ENCODE data around the gene CYB5R3. TPM values are rescaled to one million over a fixed set of nuclear protein-coding genes. Genes with fewer than 3 reads are reported as not detected.

CYB5R3 gene
- polyA plus RNA-seq (2013, experiment 1 of 2): 96.2 TPM
- polyA plus RNA-seq (2013, experiment 2 of 2): 99.0 TPM

GRCh38 chr22:42649246-42650099, at the start of gene CYB5R3:
TSS of gene CYB5R3 (minus strand) at chr22:42649392. CDS start at chr22:42649315, 77 bp downstream.
- peak within 1 kb of the TSS; percentile 17 for H2AK5ac ChIP-seq (ENCODE audit: low read length)
- H2BK5ac ChIP-seq (ENCODE audit: low read length): no peak within 1 kb of the TSS
- peaks cover 22% of the 10 kb centered on the region for H3K79me2 ChIP-seq (ENCODE audit: control insufficient read depth, insufficient read depth, low read length)
- no peak within 1 kb of the TSS for H2BK15ac ChIP-seq (replicated peaks; ENCODE audit: low read depth)
- peak within 1 kb of the TSS; percentile 36 for H3K27ac ChIP-seq (ENCODE audit: low read depth, low read length)
- peak within 1 kb of the TSS; percentile 67 for H3K4me2 ChIP-seq (ENCODE audit: low read length)
- peaks cover 14% of the 10 kb centered on the region for H3K79me1 ChIP-seq (ENCODE audit: low read length)
- no peaks in the 10 kb centered on the region for H3K27me3 ChIP-seq (ENCODE audit: insufficient read depth, low read length, poor library complexity)
- H3K56ac ChIP-seq (ENCODE audit: low read length): peak within 1 kb of the TSS; percentile 94
- H3K36me3 ChIP-seq (ENCODE audit: control insufficient read depth, insufficient read depth, low read length): no peaks in the 10 kb centered on the region
- H3K4me3 ChIP-seq (ENCODE audit: low read length): peak within 1 kb of the TSS; percentile 64
- H3K9ac ChIP-seq (ENCODE audit: low read length): peak within 1 kb of the TSS; percentile 77
- no CpG with 5 or more reads among the region's 81 CpGs for WGBS (ENCODE audit: extremely low coverage, insufficient coverage, low lambda C conversion rate)
- H3K23ac ChIP-seq (ENCODE audit: low read length): peak within 1 kb of the TSS; percentile 74
- H2BK120ac ChIP-seq (ENCODE audit: low read depth, low read length): no peak within 1 kb of the TSS
- no peak within 1 kb of the TSS for H4K5ac ChIP-seq (ENCODE audit: low read length)
- H3K4ac ChIP-seq (ENCODE audit: low read depth, low read length): peak within 1 kb of the TSS; percentile 39
- peak; percentile 93 for DNase-seq
- H3K18ac ChIP-seq (ENCODE audit: low read length): peak within 1 kb of the TSS; percentile 3
- peak within 1 kb of the TSS; percentile 68 for H4K8ac ChIP-seq (ENCODE audit: low read depth, low read length)
- H3K4me1 ChIP-seq (ENCODE audit: control insufficient read depth, low read depth, low read length): peaks cover 6% of the 10 kb centered on the region

DNA sequence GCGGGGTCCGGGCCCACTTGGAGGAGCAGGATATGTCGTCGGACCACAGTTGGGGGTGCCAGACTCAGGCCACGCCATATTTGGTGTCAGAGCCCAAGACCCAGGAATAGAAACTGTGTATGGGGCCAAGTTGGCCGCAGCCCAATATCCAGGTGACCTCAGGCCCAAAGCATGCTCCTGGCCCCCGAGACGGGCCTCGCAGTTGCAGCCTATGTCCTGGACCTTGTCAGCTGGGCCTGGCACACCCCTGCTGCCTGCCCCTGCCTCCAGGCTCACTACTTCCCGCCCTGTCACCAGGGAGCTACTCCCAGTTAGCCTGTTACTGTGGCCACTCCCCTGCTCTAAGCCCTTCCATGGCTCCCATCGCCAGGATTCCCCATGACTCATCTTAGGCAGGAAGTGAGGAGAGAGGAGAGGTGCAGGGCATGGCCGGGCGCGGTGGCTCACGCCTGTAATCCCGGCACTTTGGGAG, 48.4 kb upstream of the CYB5R3 start:
- peak; percentile 79 for DNase-seq
- Histone ChIP-seq H3K18ac (ENCODE audit: low read length) (no peak overlapping the region), H2BK5ac (ENCODE audit: low read length) (no peak overlapping the region), H3K27ac (ENCODE audit: low read depth, low read length) (no peak overlapping the region), H3K23ac (ENCODE audit: low read length) (no peak overlapping the region), H3K79me2 (ENCODE audit: control insufficient read depth, insufficient read depth, low read length) (no peaks in the 10 kb centered on the region), H4K8ac (ENCODE audit: low read depth, low read length) (no peak overlapping the region), H3K36me3 (ENCODE audit: control insufficient read depth, insufficient read depth, low read length) (no peaks in the 10 kb centered on the region), H2BK120ac (ENCODE audit: low read depth, low read length) (no peak overlapping the region), H3K4me2 (ENCODE audit: low read length) (no peak overlapping the region), H3K9ac (ENCODE audit: low read length) (no peak overlapping the region), H3K56ac (ENCODE audit: low read length) (no peak overlapping the region), H2AK5ac (ENCODE audit: low read length) (peak overlapping the region; percentile 65), H3K4me3 (ENCODE audit: low read length) (no peak overlapping the region), H3K79me1 (ENCODE audit: low read length) (no peaks in the 10 kb centered on the region), H2BK15ac (replicated peaks; ENCODE audit: low read depth) (no peak overlapping the region), H3K4ac (ENCODE audit: low read depth, low read length) (no peak overlapping the region), H3K27me3 (ENCODE audit: insufficient read depth, low read length, poor library complexity) (no peaks in the 10 kb centered on the region), H4K5ac (ENCODE audit: low read length) (no peak overlapping the region), H3K4me1 (ENCODE audit: control insufficient read depth, low read depth, low read length) (peaks cover 3% of the 10 kb centered on the region)
- WGBS (ENCODE audit: extremely low coverage, insufficient coverage, low lambda C conversion rate): no CpG with 5 or more reads among the region's 16 CpGs

DNA sequence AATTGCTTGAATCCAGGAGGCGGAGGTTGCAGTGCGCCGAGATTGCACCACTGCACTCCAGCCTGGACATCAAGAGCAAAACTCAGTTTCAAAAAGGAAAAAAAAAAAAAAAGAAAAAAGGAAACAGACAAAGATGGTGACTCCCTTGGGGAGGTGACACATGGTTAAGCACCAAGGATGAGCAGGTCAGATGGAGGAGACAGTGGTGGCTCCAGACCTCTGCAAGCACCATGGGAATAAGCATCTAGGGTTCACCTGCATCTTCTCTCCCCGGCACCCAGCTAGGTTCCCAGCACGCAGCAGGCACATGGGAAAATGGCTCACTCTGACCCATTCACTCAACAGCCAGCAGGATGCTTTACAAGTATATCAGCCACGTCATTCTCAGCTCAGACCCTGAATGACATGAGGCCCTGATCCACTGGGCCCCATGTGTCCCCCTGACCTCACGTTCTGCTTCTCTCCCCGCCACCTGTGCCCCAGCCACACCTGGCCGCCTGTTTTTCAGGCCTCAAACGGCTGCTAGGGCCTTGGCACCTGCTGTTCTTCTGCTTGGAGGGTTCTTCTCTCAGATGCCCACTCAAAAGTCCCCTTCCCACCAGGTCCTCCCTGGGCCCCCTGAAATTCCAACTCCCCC, 47.3 kb upstream of the CYB5R3 start:
- Histone ChIP-seq H2BK15ac (replicated peaks; ENCODE audit: low read depth) (no peak overlapping the region), H3K4me3 (ENCODE audit: low read length) (no peak overlapping the region), H3K18ac (ENCODE audit: low read length) (no peak overlapping the region), H2AK5ac (ENCODE audit: low read length) (no peak overlapping the region), H3K4ac (ENCODE audit: low read depth, low read length) (no peak overlapping the region), H4K8ac (ENCODE audit: low read depth, low read length) (no peak overlapping the region), H3K79me1 (ENCODE audit: low read length) (no peaks in the 10 kb centered on the region), H4K5ac (ENCODE audit: low read length) (no peak overlapping the region), H3K27me3 (ENCODE audit: insufficient read depth, low read length, poor library complexity) (no peaks in the 10 kb centered on the region), H3K79me2 (ENCODE audit: control insufficient read depth, insufficient read depth, low read length) (no peaks in the 10 kb centered on the region), H3K23ac (ENCODE audit: low read length) (no peak overlapping the region), H2BK5ac (ENCODE audit: low read length) (no peak overlapping the region), H3K36me3 (ENCODE audit: control insufficient read depth, insufficient read depth, low read length) (no peaks in the 10 kb centered on the region), H3K27ac (ENCODE audit: low read depth, low read length) (no peak overlapping the region), H3K4me2 (ENCODE audit: low read length) (no peak overlapping the region), H3K4me1 (ENCODE audit: control insufficient read depth, low read depth, low read length) (peaks cover 3% of the 10 kb centered on the region), H3K56ac (ENCODE audit: low read length) (no peak overlapping the region), H3K9ac (ENCODE audit: low read length) (no peak overlapping the region), H2BK120ac (ENCODE audit: low read depth, low read length) (no peak overlapping the region)
- no peak for DNase-seq
- WGBS (ENCODE audit: extremely low coverage, insufficient coverage, low lambda C conversion rate): no CpG with 5 or more reads among the region's 10 CpGs

- Histone ChIP-seq H3K36me3 (ENCODE audit: control insufficient read depth, insufficient read depth, low read length) (no peaks in the 10 kb centered on the region), H3K4ac (ENCODE audit: low read depth, low read length) (no peak overlapping the region), H2BK120ac (ENCODE audit: low read depth, low read length) (no peak overlapping the region), H3K27me3 (ENCODE audit: insufficient read depth, low read length, poor library complexity) (no peaks in the 10 kb centered on the region), H3K9ac (ENCODE audit: low read length) (no peak overlapping the region), H3K79me1 (ENCODE audit: low read length) (no peaks in the 10 kb centered on the region), H3K27ac (ENCODE audit: low read depth, low read length) (no peak overlapping the region), H3K4me2 (ENCODE audit: low read length) (no peak overlapping the region), H4K5ac (ENCODE audit: low read length) (no peak overlapping the region), H2BK5ac (ENCODE audit: low read length) (no peak overlapping the region), H4K8ac (ENCODE audit: low read depth, low read length) (no peak overlapping the region), H2BK15ac (replicated peaks; ENCODE audit: low read depth) (no peak overlapping the region), H3K4me3 (ENCODE audit: low read length) (no peak overlapping the region), H3K23ac (ENCODE audit: low read length) (no peak overlapping the region), H2AK5ac (ENCODE audit: low read length) (no peak overlapping the region), H3K79me2 (ENCODE audit: control insufficient read depth, insufficient read depth, low read length) (no peaks in the 10 kb centered on the region), H3K18ac (ENCODE audit: low read length) (no peak overlapping the region), H3K56ac (ENCODE audit: low read length) (no peak overlapping the region), H3K4me1 (ENCODE audit: control insufficient read depth, low read depth, low read length) (peaks cover 3% of the 10 kb centered on the region)
- DNase-seq: no peak
- no CpG with 5 or more reads among the region's 10 CpGs for WGBS (ENCODE audit: extremely low coverage, insufficient coverage, low lambda C conversion rate)
Measured at GRCh38 chr22:42695294-42695693, 46.1 kb upstream of the CYB5R3 start.

GRCh38 chr22:42693763-42694683, 44.8 kb upstream of the CYB5R3 start:
- no peak overlapping the region for H4K5ac ChIP-seq (ENCODE audit: low read length)
- no peak overlapping the region for H2AK5ac ChIP-seq (ENCODE audit: low read length)
- no peak overlapping the region for H3K27ac ChIP-seq (ENCODE audit: low read depth, low read length)
- WGBS (ENCODE audit: extremely low coverage, insufficient coverage, low lambda C conversion rate): no CpG with 5 or more reads among the region's 25 CpGs
- no peak overlapping the region for H2BK5ac ChIP-seq (ENCODE audit: low read length)
- no peak overlapping the region for H3K4ac ChIP-seq (ENCODE audit: low read depth, low read length)
- no peaks in the 10 kb centered on the region for H3K79me2 ChIP-seq (ENCODE audit: control insufficient read depth, insufficient read depth, low read length)
- H3K56ac ChIP-seq (ENCODE audit: low read length): no peak overlapping the region
- no peaks in the 10 kb centered on the region for H3K36me3 ChIP-seq (ENCODE audit: control insufficient read depth, insufficient read depth, low read length)
- no peak overlapping the region for H3K4me2 ChIP-seq (ENCODE audit: low read length)
- no peaks in the 10 kb centered on the region for H3K27me3 ChIP-seq (ENCODE audit: insufficient read depth, low read length, poor library complexity)
- H3K9ac ChIP-seq (ENCODE audit: low read length): no peak overlapping the region
- no peak overlapping the region for H3K18ac ChIP-seq (ENCODE audit: low read length)
- no peak overlapping the region for H2BK15ac ChIP-seq (replicated peaks; ENCODE audit: low read depth)
- H3K79me1 ChIP-seq (ENCODE audit: low read length): no peaks in the 10 kb centered on the region
- peaks cover 3% of the 10 kb centered on the region for H3K4me1 ChIP-seq (ENCODE audit: control insufficient read depth, low read depth, low read length)
- H4K8ac ChIP-seq (ENCODE audit: low read depth, low read length): no peak overlapping the region
- H3K23ac ChIP-seq (ENCODE audit: low read length): no peak overlapping the region
- no peak overlapping the region for H3K4me3 ChIP-seq (ENCODE audit: low read length)
- no peak for DNase-seq
- no peak overlapping the region for H2BK120ac ChIP-seq (ENCODE audit: low read depth, low read length)

Data from mesendoderm (in vitro differentiated cells).